Liver (tissue), 9 donors: ENCODE results near the gene TRPC4. TPM values are rescaled to one million over a fixed set of nuclear protein-coding genes. Genes with fewer than 3 reads are reported as not detected.

ENCODE experiments used
- DNase-seq: peaks from one replicate; pipeline ENCODE4 v3.0.0-alpha.2; 2017; ENCODE audit warnings: low spot score
- H3K27ac ChIP-seq, 2 donors: one replicate each; pipeline ENCODE4 v1.7.0; 2013; ENCODE audit warnings: inconsistent platforms in 2 of 2, low read length in 2 of 2, control low read depth in 1 of 2, low read depth in 1 of 2, mild to moderate bottlenecking in 1 of 2
- H3K27me3 ChIP-seq, 4 donors: one replicate each; pipeline versions ENCODE4 v1.6.1 to v1.7.0; 2013; ENCODE audit warnings: low read length in 3 of 4, inconsistent platforms in 1 of 4, mild to moderate bottlenecking in 1 of 4, moderate library complexity in 1 of 4; ENCODE audit not compliant: control insufficient read depth in 4 of 4, insufficient read depth in 4 of 4
- H3K36me3 ChIP-seq, 4 donors: one replicate each; pipeline versions ENCODE4 v1.6.1 to v1.7.0; 2013; ENCODE audit warnings: low read length in 3 of 4, mild to moderate bottlenecking in 3 of 4, low read depth in 1 of 4, moderate library complexity in 1 of 4; ENCODE audit not compliant: control insufficient read depth in 4 of 4, insufficient read depth in 3 of 4
- H3K4me1 ChIP-seq, 4 donors: one replicate each; pipeline versions ENCODE4 v1.6.1 to v1.7.0; 2013; ENCODE audit warnings: low read length in 3 of 4, mild to moderate bottlenecking in 3 of 4, moderate library complexity in 1 of 4; ENCODE audit not compliant: control insufficient read depth in 4 of 4, insufficient read depth in 4 of 4
- H3K4me3 ChIP-seq, 3 donors: one replicate each; pipeline versions ENCODE4 v1.6.1 to v1.7.0; 2013; ENCODE audit warnings: low read length in 3 of 3, control low read depth in 1 of 3, low read depth in 1 of 3, mild to moderate bottlenecking in 1 of 3
- H3K9ac ChIP-seq, 2 donors: one replicate each; pipeline ENCODE4 v1.7.0; 2013; ENCODE audit warnings: low read length in 2 of 2, mild to moderate bottlenecking in 2 of 2, moderate library complexity in 2 of 2, control low read depth in 1 of 2, low read depth in 1 of 2
- H3K9me3 ChIP-seq, 4 donors: one replicate each; pipeline versions ENCODE4 v1.6.1 to v1.7.0; 2013; ENCODE audit warnings: low read length in 3 of 4; ENCODE audit not compliant: control insufficient read depth in 4 of 4
- EGR1 ChIP-seq, 2 donors: IDR thresholded peaks; 2 replicates each; pipeline ENCODE4 v1.6.1; 2016 to 2018; ENCODE audit warnings: antibody characterized with exemption in 2 of 2, low read depth in 2 of 2
- FOXA1 ChIP-seq: IDR thresholded peaks from 2 replicates; pipeline ENCODE4 v1.6.1; 2016; ENCODE audit warnings: antibody characterized with exemption
- FOXA2 ChIP-seq: IDR thresholded peaks from 2 replicates; pipeline ENCODE4 v1.6.1; 2016; ENCODE audit warnings: antibody characterized with exemption
- GABPA ChIP-seq, 2 donors: IDR thresholded peaks in 1 of 2; conservative IDR thresholded peaks in 1 of 2; 2 replicates each; pipeline ENCODE4 v1.6.1; 2016; ENCODE audit warnings: antibody characterized with exemption in 2 of 2, mild to moderate bottlenecking in 1 of 2, moderate library complexity in 1 of 2
- JUND ChIP-seq, 2 donors: IDR thresholded peaks; 2 replicates each; pipeline ENCODE4 v1.6.1; 2016; ENCODE audit warnings: antibody characterized with exemption in 2 of 2
- NR2F2 ChIP-seq: IDR thresholded peaks from 2 replicates; pipeline ENCODE4 v1.6.1; 2016; ENCODE audit warnings: antibody characterized with exemption
- RAD21 ChIP-seq, 2 donors: IDR thresholded peaks; 2 replicates each; pipeline ENCODE4 v1.6.1; 2016; ENCODE audit warnings: antibody characterized with exemption in 2 of 2, mild to moderate bottlenecking in 2 of 2
- RXRA ChIP-seq, 2 donors: IDR thresholded peaks; 2 replicates each; pipeline ENCODE4 v1.6.1; 2017 to 2018; ENCODE audit warnings: antibody characterized with exemption in 2 of 2, mild to moderate bottlenecking in 1 of 2
- TAF1 ChIP-seq: conservative IDR thresholded peaks from 2 replicates; pipeline ENCODE4 v1.6.1; 2016; ENCODE audit warnings: antibody characterized with exemption, mild to moderate bottlenecking
- YY1 ChIP-seq: IDR thresholded peaks from 2 replicates; pipeline ENCODE4 v1.6.1; 2016; ENCODE audit warnings: antibody characterized with exemption, mild to moderate bottlenecking
- WGBS: extraction: QIAGEN DNeasy Blood & Tissue Kit; methylation state at CpG from one replicate; pipeline ENCODE4 v1.1.7; 2013; 5-methylcytosine and 5-hydroxymethylcytosine counted together
- polyA plus RNA-seq, 2 donors: library from polyadenylated mRNA; stranded (reverse) in 1 of 2; unstranded in 1 of 2; fragments of 200-250 nt in 1 of 2; fragments of >200 nt in 1 of 2; fragmentation: Nextera tagmentation in 1 of 2; extraction: Ambion mirVana in 1 of 2; gene quantifications; one replicate each; pipeline versions ENCODE4 v1.2.1 to v1.2.3, GENCODE V29; 2013 to 2015
- total RNA-seq, 2 donors: library from RNA; depleted of rRNA; stranded (reverse); fragments of >200 nt; gene quantifications; one replicate each; pipeline ENCODE4 v1.2.3, GENCODE V29; 2014
- TF ChIP-seq, protein P1 (sequence below): IDR thresholded peaks from 2 replicates; pipeline ENCODE4 v1.6.1; 2016; ENCODE audit warnings: antibody characterized with exemption, mild to moderate bottlenecking
- TF ChIP-seq, protein P2 (sequence below): fragments of 150-350 bp; IDR thresholded peaks from 2 replicates; pipeline ENCODE4 v1.5.1; 2017; ENCODE audit warnings: improper control_type of control experiment, low read depth, low read length; ENCODE audit not compliant: missing input control
- TF ChIP-seq, protein P3 (sequence below): IDR thresholded peaks from 2 replicates; pipeline ENCODE4 v1.6.1; 2016; ENCODE audit warnings: antibody characterized with exemption
- TF ChIP-seq, protein P4 (sequence below): IDR thresholded peaks from 2 replicates; pipeline ENCODE4 v1.6.1; 2016; ENCODE audit warnings: antibody characterized with exemption
- donor health status: healthy.
- donor health status: healthy.
- donor health status: healthy.
- donor health status: healthy.
- donor health status: healthy.

The TRPC4 gene
- total and polyA plus RNA-seq, 4 donors = 0.04 to 0.17 (median 0.05) TPM; not detected in 1

DNA sequence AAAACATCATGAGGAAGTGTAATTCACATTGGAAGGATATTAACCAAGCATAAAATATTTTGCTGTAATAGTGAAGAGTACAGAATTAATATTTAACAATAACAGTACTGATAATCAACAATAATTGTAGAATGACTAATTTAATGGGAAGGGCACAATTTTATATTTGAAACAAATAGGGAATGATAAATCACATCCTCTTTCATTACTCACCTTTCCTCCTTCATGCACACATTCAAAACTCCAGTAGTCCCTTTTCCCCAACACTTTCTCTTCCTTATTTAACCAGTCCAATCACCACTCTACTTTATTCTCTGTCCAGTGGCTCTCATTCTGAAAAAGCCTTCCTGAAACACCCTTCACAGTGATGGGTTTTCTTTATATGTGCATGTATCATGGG is 160.3 kb downstream of the TRPC4 start:
- DNase-seq = no peak
- Histone ChIP-seq H3K36me3 (no peaks in the 10 kb centered on the region), H3K27ac (no peak overlapping the region), H3K4me3 (no peak overlapping the region), H3K27me3 (no peaks in the 10 kb centered on the region), H3K9me3 (no peaks in the 10 kb centered on the region), H3K9ac (no peak overlapping the region), H3K4me1 (no peaks in the 10 kb centered on the region)
- no peak for TF ChIP-seq RAD21 (IDR thresholded peaks at IDR 0.05)
- TF ChIP-seq EGR1 (IDR thresholded peaks at IDR 0.05; ENCODE audit: low read depth in 2 of 2) = no peak
- no peak for TF ChIP-seq GABPA (IDR thresholded peaks at IDR 0.05 in 1 of 2, conservative IDR thresholded peaks at IDR 0.05 in 1 of 2)
- no peak for TF ChIP-seq TAF1
- TF ChIP-seq NR2F2 = no peak
- TF ChIP-seq, protein P1, sequence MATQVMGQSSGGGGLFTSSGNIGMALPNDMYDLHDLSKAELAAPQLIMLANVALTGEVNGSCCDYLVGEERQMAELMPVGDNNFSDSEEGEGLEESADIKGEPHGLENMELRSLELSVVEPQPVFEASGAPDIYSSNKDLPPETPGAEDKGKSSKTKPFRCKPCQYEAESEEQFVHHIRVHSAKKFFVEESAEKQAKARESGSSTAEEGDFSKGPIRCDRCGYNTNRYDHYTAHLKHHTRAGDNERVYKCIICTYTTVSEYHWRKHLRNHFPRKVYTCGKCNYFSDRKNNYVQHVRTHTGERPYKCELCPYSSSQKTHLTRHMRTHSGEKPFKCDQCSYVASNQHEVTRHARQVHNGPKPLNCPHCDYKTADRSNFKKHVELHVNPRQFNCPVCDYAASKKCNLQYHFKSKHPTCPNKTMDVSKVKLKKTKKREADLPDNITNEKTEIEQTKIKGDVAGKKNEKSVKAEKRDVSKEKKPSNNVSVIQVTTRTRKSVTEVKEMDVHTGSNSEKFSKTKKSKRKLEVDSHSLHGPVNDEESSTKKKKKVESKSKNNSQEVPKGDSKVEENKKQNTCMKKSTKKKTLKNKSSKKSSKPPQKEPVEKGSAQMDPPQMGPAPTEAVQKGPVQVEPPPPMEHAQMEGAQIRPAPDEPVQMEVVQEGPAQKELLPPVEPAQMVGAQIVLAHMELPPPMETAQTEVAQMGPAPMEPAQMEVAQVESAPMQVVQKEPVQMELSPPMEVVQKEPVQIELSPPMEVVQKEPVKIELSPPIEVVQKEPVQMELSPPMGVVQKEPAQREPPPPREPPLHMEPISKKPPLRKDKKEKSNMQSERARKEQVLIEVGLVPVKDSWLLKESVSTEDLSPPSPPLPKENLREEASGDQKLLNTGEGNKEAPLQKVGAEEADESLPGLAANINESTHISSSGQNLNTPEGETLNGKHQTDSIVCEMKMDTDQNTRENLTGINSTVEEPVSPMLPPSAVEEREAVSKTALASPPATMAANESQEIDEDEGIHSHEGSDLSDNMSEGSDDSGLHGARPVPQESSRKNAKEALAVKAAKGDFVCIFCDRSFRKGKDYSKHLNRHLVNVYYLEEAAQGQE = no peak
- no peak for TF ChIP-seq YY1
- TF ChIP-seq, protein P2, sequence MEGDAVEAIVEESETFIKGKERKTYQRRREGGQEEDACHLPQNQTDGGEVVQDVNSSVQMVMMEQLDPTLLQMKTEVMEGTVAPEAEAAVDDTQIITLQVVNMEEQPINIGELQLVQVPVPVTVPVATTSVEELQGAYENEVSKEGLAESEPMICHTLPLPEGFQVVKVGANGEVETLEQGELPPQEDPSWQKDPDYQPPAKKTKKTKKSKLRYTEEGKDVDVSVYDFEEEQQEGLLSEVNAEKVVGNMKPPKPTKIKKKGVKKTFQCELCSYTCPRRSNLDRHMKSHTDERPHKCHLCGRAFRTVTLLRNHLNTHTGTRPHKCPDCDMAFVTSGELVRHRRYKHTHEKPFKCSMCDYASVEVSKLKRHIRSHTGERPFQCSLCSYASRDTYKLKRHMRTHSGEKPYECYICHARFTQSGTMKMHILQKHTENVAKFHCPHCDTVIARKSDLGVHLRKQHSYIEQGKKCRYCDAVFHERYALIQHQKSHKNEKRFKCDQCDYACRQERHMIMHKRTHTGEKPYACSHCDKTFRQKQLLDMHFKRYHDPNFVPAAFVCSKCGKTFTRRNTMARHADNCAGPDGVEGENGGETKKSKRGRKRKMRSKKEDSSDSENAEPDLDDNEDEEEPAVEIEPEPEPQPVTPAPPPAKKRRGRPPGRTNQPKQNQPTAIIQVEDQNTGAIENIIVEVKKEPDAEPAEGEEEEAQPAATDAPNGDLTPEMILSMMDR = no peak
- no peak for TF ChIP-seq JUND (IDR thresholded peaks at IDR 0.05)
- TF ChIP-seq, protein P3, sequence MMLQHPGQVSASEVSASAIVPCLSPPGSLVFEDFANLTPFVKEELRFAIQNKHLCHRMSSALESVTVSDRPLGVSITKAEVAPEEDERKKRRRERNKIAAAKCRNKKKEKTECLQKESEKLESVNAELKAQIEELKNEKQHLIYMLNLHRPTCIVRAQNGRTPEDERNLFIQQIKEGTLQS = no peak
- no peak for TF ChIP-seq FOXA2
- no peak for TF ChIP-seq RXRA (IDR thresholded peaks at IDR 0.05)
- TF ChIP-seq, protein P4, sequence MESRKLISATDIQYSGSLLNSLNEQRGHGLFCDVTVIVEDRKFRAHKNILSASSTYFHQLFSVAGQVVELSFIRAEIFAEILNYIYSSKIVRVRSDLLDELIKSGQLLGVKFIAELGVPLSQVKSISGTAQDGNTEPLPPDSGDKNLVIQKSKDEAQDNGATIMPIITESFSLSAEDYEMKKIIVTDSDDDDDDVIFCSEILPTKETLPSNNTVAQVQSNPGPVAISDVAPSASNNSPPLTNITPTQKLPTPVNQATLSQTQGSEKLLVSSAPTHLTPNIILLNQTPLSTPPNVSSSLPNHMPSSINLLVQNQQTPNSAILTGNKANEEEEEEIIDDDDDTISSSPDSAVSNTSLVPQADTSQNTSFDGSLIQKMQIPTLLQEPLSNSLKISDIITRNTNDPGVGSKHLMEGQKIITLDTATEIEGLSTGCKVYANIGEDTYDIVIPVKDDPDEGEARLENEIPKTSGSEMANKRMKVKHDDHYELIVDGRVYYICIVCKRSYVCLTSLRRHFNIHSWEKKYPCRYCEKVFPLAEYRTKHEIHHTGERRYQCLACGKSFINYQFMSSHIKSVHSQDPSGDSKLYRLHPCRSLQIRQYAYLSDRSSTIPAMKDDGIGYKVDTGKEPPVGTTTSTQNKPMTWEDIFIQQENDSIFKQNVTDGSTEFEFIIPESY = no peak
- TF ChIP-seq FOXA1 = no peak

DNA sequence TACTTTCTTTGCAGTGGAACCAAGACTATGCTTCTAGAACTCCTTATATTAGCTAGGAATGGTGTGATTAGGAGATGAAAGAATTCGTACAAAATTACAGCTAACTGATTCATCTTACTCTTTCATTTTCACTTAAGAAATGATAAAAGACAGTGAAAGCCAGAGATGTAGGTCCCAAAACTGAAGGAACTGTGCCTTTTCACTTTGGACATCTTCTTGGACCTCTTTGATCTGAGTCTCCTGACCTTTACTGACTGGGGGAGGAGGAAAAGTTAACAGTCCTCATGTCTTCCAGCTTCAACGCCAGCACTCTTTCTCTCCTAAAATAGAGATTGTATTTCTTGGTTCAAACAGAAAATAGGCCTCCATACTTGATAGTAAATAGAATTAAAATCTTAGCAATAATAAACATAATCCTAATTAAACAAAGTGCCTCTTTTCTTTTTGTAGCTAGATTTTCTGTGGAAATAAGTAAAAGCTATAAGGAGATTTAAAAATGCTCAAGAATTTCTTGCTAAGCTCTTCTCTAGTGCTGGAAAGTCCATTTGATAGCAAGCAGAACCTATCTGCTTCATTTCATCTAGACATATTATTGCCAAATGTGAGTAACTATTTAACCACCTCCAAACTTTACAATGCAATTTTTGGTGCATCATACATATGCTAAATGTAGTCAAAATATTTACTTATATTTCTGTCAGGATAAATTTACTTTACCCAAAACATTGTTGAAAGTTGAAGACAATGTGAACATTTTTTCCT is 161.7 kb downstream of the TRPC4 start:
- H3K27ac ChIP-seq = no peak overlapping the region
- no peak overlapping the region for H3K9ac ChIP-seq
- no peak overlapping the region for H3K4me3 ChIP-seq
- H3K36me3 ChIP-seq = no peaks in the 10 kb centered on the region
- no peak for TF ChIP-seq YY1
- TF ChIP-seq NR2F2 = peak; percentile 59
- no peaks in the 10 kb centered on the region for H3K9me3 ChIP-seq
- no peak for DNase-seq
- 72% methylated on average over 2 of the region's 2 CpGs for WGBS
- H3K4me1 ChIP-seq = no peaks in the 10 kb centered on the region
- H3K27me3 ChIP-seq = peaks cover 0 to 2% (median 0%) of the 10 kb centered on the region in 4 donors
